Peyer's patch (tissue), 4 donors: ENCODE data around the gene EMID1. TPM values are rescaled to one million over a fixed set of nuclear protein-coding genes. Genes with fewer than 3 reads are reported as not detected.

Experiments
- DNase-seq, 3 donors: peaks; one replicate each; pipeline ENCODE4 v3.0.0-alpha.2; 2017 to 2019
- H3K27ac ChIP-seq, 4 donors: fragments of 200-600 bp; sonication (generic); one replicate each; pipeline ENCODE4 v1.5.1; 2016 to 2019
- H3K27me3 ChIP-seq, 2 donors: fragments of 200-600 bp; sonication (generic); one replicate each; pipeline ENCODE4 v1.5.1; 2019
- H3K36me3 ChIP-seq, 3 donors: fragments of 200-600 bp; sonication (generic); one replicate each; pipeline ENCODE4 v1.5.1; 2016 to 2019
- H3K4me1 ChIP-seq, 4 donors: fragments of 200-600 bp; sonication (generic); one replicate each; pipeline ENCODE4 v1.5.1; 2016 to 2019
- H3K4me3 ChIP-seq, 4 donors: fragments of 200-600 bp; sonication (generic); 1 replicate in 3 of 4; 2 replicates in 1 of 4; pipeline ENCODE4 v1.5.1; 2016 to 2019; ENCODE audit warnings: mild to moderate bottlenecking in 1 of 4
- H3K9me3 ChIP-seq, 4 donors: fragments of 200-600 bp; sonication (generic); one replicate each; pipeline ENCODE4 v1.5.1; 2016 to 2019; ENCODE audit warnings: mild to moderate bottlenecking in 1 of 4
- POLR2A ChIP-seq, 2 donors: fragments of 450-650 bp; IDR thresholded peaks; one replicate each; pipeline ENCODE4 v1.5.1; 2017; ENCODE audit warnings: antibody characterized with exemption in 2 of 2, mild to moderate bottlenecking in 2 of 2, moderate library complexity in 2 of 2
- total RNA-seq, 4 donors: library from RNA; depleted of rRNA; stranded (reverse); fragments of >200 nt; gene quantifications; one replicate each; pipeline ENCODE4 v1.1.0, GENCODE V29; 2016
- TF ChIP-seq, protein P1 (sequence below), 6 experiments: fragments of 450-650 bp in 4 of 6; fragments of 200-600 bp in 2 of 6; sonication (generic) in 1 of 6; IDR thresholded peaks; one replicate each; pipeline ENCODE4 v1.5.1; 2017 to 2019; ENCODE audit warnings: antibody characterized with exemption in 6 of 6, mild to moderate bottlenecking in 3 of 6, moderate library complexity in 1 of 6

The EMID1 gene
- total RNA-seq, 4 donors from 2014 or later: 1.9 to 7.1 (median 4.2) TPM

- Histone ChIP-seq H3K4me3 (no peak overlapping the region), H3K4me1 (no peaks in the 10 kb centered on the region), H3K27me3 (no peaks in the 10 kb centered on the region), H3K27ac (no peak overlapping the region), H3K36me3 (no peaks in the 10 kb centered on the region), H3K9me3 (no peaks in the 10 kb centered on the region)
- DNase-seq: no peak
- TF ChIP-seq POLR2A (IDR thresholded peaks at IDR 0.05): no peak
Measured at GRCh38 chr22:29214232-29214631, 8.5 kb downstream of the EMID1 start.

GRCh38 chr22:29215012-29215860 is 9.5 kb downstream of the EMID1 start:
- TF ChIP-seq, protein P1, sequence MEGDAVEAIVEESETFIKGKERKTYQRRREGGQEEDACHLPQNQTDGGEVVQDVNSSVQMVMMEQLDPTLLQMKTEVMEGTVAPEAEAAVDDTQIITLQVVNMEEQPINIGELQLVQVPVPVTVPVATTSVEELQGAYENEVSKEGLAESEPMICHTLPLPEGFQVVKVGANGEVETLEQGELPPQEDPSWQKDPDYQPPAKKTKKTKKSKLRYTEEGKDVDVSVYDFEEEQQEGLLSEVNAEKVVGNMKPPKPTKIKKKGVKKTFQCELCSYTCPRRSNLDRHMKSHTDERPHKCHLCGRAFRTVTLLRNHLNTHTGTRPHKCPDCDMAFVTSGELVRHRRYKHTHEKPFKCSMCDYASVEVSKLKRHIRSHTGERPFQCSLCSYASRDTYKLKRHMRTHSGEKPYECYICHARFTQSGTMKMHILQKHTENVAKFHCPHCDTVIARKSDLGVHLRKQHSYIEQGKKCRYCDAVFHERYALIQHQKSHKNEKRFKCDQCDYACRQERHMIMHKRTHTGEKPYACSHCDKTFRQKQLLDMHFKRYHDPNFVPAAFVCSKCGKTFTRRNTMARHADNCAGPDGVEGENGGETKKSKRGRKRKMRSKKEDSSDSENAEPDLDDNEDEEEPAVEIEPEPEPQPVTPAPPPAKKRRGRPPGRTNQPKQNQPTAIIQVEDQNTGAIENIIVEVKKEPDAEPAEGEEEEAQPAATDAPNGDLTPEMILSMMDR (IDR thresholded peaks at IDR 0.05): no peak
- TF ChIP-seq POLR2A (IDR thresholded peaks at IDR 0.05): no peak
- Histone ChIP-seq H3K36me3 (no peaks in the 10 kb centered on the region), H3K4me1 (no peaks in the 10 kb centered on the region), H3K4me3 (no peak overlapping the region), H3K9me3 (no peaks in the 10 kb centered on the region), H3K27me3 (no peaks in the 10 kb centered on the region), H3K27ac (no peak overlapping the region)
- DNase-seq: no peak

GRCh38 chr22:29216011-29216872 is 10.5 kb downstream of the EMID1 start:
- DNase-seq: no peak
- Histone ChIP-seq H3K4me3 (no peak overlapping the region), H3K4me1 (no peaks in the 10 kb centered on the region), H3K9me3 (no peaks in the 10 kb centered on the region), H3K27ac (peak overlapping the region in 1 of 4 donors; percentile 21), H3K27me3 (no peaks in the 10 kb centered on the region), H3K36me3 (no peaks in the 10 kb centered on the region)
- TF ChIP-seq, protein P1 (IDR thresholded peaks at IDR 0.05): no peak
- TF ChIP-seq POLR2A (IDR thresholded peaks at IDR 0.05): no peak

DNA sequence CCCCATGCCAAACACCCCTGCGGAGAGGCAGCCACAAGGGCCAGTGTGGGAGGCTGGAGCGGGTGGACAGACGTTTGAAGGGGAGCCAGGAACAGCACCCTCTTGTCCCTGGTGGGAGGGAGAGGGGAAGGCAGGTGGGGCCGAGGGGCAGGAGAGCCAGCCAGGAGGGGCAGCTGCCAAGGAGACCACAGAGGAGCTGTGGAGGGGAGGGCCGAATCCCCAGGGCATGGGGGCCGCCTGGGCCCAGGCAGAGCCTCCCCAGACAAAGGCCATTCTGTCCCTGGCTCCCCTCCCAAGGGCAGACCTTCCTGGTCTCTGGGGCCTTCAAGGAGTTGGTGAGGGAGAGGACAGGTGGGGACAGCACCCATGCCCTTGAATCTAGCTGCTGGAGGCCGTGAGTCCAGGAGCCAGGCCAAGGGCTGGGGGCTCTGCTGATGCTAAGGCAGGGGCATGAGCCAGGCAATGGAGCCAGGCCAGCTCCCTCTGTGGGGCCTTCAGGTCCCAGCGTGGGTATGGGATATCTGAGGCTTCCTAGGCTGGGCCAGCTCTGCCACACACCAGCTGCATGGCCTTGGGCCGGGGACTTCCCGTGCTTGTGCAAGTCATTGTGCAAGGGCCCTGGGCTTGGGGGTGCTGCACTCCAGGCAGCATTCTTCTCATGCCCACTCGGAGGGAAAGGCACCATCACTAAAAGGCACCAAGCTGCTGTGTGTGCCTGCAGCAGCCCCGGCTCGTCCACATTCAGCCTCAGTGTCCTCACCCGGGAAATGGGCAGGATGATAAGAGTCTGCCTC is 11.4 kb downstream of the EMID1 start:
- Histone ChIP-seq H3K36me3 (no peaks in the 10 kb centered on the region), H3K9me3 (no peaks in the 10 kb centered on the region), H3K27me3 (no peaks in the 10 kb centered on the region), H3K27ac (peak overlapping the region in 1 of 4 donors; percentile 21), H3K4me1 (no peaks in the 10 kb centered on the region), H3K4me3 (no peak overlapping the region)
- no peak for TF ChIP-seq POLR2A (IDR thresholded peaks at IDR 0.05)
- TF ChIP-seq, protein P1 (IDR thresholded peaks at IDR 0.05): no peak
- DNase-seq: no peak

DNA sequence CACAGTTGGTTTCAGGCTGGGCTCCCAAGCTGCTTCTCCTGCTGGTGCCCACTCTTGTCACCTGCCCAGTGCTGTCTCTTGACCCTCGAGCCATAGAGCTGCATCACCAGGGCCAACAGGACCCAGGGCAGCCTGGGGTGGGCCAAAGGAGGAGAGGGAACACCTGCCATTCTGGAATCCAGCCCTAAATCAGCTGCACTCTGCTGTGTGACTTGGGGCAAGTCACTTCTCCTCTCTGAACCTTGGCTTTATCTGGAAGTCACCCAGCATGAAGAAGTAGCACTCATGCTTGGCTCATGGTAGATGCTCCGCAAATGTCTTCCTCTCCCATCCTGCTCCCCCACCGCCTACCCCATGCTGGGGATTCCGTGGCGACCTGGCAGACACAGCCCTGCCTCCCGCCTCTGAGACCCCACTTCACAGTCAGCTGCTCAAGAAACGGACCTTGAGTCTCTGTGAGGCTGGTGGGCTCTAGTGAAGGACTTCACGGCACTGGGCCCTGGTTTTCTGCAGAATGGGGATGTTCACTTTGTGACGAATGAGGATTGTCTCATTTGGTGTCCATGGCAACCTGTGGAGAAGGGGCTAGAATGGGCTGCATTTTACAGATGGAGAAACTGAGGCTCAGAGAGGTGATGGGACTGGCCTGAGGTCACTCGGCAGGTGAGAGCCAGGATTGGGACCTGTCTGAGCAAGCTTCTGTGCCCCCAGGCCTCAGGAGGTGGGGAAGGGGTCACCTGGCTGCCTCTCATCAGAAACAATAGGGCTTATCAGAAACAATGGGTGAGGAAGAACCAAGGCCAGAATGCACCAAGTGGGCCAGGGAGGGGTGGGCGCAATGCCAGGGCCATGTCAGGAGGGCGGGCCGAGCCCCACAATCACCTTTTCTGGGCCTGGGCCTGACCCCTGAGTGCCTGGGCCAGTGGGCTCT is 12.4 kb downstream of the EMID1 start:
- Histone ChIP-seq H3K27me3 (no peaks in the 10 kb centered on the region), H3K4me3 (no peak overlapping the region), H3K27ac (no peak overlapping the region), H3K4me1 (no peaks in the 10 kb centered on the region), H3K9me3 (no peaks in the 10 kb centered on the region), H3K36me3 (no peaks in the 10 kb centered on the region)
- TF ChIP-seq, protein P1 (IDR thresholded peaks at IDR 0.05): no peak
- TF ChIP-seq POLR2A (IDR thresholded peaks at IDR 0.05): no peak
- DNase-seq: no peak
